ENCODE measurements around the gene SH2D2A. TPM values are rescaled to one million over a fixed set of nuclear protein-coding genes. Genes with fewer than 3 reads are reported as not detected.

Gene SH2D2A
- not detected in 2 replicates for total RNA-seq
- long read RNA-seq = 0 reads

- H3K9me3 Mint-ChIP-seq (ENCODE audit: low read depth) = peaks cover 8% of the 10 kb centered on the region
- no peaks in the 10 kb centered on the region for H3K36me3 Mint-ChIP-seq (ENCODE audit: insufficient read depth)
- no peak for TF ChIP-seq CTCF (IDR thresholded peaks at IDR 0.05; ENCODE audit: unreplicated experiment)
- no peak within 1 kb of the TSS for H3K4me3 Mint-ChIP-seq (ENCODE audit: low read depth)
- peaks cover 67% of the 10 kb centered on the region for H3K27me3 Mint-ChIP-seq
- DNase-seq (ENCODE audit: low spot score, unreplicated experiment) = no peak
- H3K4me1 Mint-ChIP-seq (ENCODE audit: low read depth) = peaks cover 4% of the 10 kb centered on the region
- H3K27ac Mint-ChIP-seq = no peak within 1 kb of the TSS
Measured at GRCh38 chr1:156816561-156817328, at the start of gene SH2D2A. Gene SH2D2A (minus strand): TSS chr1:156816848. CDS start chr1:156816708, 140 bp downstream.

GRCh38 chr1:156865865-156866248 lies 49.2 kb upstream of the SH2D2A start:
- TF ChIP-seq CTCF (IDR thresholded peaks at IDR 0.05; ENCODE audit: unreplicated experiment) = no peak
- no peak overlapping the region for H3K27ac Mint-ChIP-seq
- no peak for DNase-seq (ENCODE audit: low spot score, unreplicated experiment)
- no peaks in the 10 kb centered on the region for H3K36me3 Mint-ChIP-seq (ENCODE audit: insufficient read depth)
- peaks cover 3% of the 10 kb centered on the region for H3K4me1 Mint-ChIP-seq (ENCODE audit: low read depth)
- no peak overlapping the region for H3K4me3 Mint-ChIP-seq (ENCODE audit: low read depth)
- H3K27me3 Mint-ChIP-seq = peaks cover 89% of the 10 kb centered on the region
- no peaks in the 10 kb centered on the region for H3K9me3 Mint-ChIP-seq (ENCODE audit: low read depth)

GRCh38 chr1:156865258-156865657 lies 48.6 kb upstream of the SH2D2A start:
- no peak overlapping the region for H3K27ac Mint-ChIP-seq

DNA sequence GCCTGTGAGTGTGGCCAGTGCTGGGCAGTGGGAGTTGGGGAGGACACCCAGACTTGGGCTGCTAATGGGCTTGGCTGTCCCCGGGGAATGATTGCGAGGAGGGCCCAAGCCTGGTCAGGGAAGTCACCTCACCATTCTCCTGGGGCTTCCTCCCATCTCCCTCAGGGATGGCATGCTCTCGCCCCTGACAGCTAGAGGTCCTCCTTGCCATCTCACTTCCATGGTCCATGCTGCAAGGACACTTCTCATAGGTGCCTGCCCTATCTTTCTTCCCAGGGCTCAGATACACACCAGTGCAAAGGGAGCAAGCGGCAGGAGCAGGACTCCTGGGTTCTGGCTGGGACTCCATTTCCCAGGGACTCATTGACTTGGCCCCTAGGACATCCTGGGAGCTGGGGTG lies 48.1 kb upstream of the SH2D2A start:
- DNase-seq (ENCODE audit: low spot score, unreplicated experiment) = no peak
- no peak for TF ChIP-seq CTCF (IDR thresholded peaks at IDR 0.05; ENCODE audit: unreplicated experiment)
- no peaks in the 10 kb centered on the region for H3K36me3 Mint-ChIP-seq (ENCODE audit: insufficient read depth)
- H3K9me3 Mint-ChIP-seq (ENCODE audit: low read depth) = no peaks in the 10 kb centered on the region
- peaks cover 6% of the 10 kb centered on the region for H3K4me1 Mint-ChIP-seq (ENCODE audit: low read depth)
- peaks cover 86% of the 10 kb centered on the region for H3K27me3 Mint-ChIP-seq
- no peak overlapping the region for H3K27ac Mint-ChIP-seq
- no peak overlapping the region for H3K4me3 Mint-ChIP-seq (ENCODE audit: low read depth)

More at GRCh38 chr1:156865258-156865657, 48.6 kb upstream of the SH2D2A start:
- TF ChIP-seq CTCF (IDR thresholded peaks at IDR 0.05; ENCODE audit: unreplicated experiment) = no peak
- Mint-ChIP-seq H3K4me3 (ENCODE audit: low read depth) (no peak overlapping the region), H3K27me3 (peaks cover 86% of the 10 kb centered on the region), H3K4me1 (ENCODE audit: low read depth) (peaks cover 5% of the 10 kb centered on the region), H3K36me3 (ENCODE audit: insufficient read depth) (no peaks in the 10 kb centered on the region), H3K9me3 (ENCODE audit: low read depth) (no peaks in the 10 kb centered on the region)
- no peak for DNase-seq (ENCODE audit: low spot score, unreplicated experiment)

DNA sequence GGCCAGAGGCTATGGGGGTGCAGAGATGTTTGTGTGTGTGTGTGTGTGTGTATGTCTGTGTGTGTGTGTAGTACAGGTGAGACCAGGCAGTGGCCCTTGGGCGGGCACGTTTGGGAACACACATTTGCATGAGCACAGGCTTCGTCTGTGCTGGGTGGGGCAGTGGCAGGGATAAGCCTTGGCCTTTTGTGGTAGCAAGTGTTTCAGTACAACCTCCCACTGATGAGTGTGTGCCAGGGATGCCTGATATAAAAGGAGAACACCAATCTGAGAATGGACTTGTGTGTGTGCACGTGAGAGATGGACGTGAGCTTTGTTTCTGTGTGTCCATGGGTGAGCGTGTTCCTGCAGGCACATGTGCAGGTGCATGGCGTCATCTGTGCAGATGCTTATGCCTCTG lies 47.0 kb upstream of the SH2D2A start:
- no peak for DNase-seq (ENCODE audit: low spot score, unreplicated experiment)
- peaks cover 83% of the 10 kb centered on the region for H3K27me3 Mint-ChIP-seq

More for the DNA sequence above, 47.0 kb upstream of the SH2D2A start:
- peaks cover 8% of the 10 kb centered on the region for H3K4me1 Mint-ChIP-seq (ENCODE audit: low read depth)
- H3K36me3 Mint-ChIP-seq (ENCODE audit: insufficient read depth) = no peaks in the 10 kb centered on the region
- no peak for TF ChIP-seq CTCF (IDR thresholded peaks at IDR 0.05; ENCODE audit: unreplicated experiment)
- no peaks in the 10 kb centered on the region for H3K9me3 Mint-ChIP-seq (ENCODE audit: low read depth)
- H3K4me3 Mint-ChIP-seq (ENCODE audit: low read depth) = no peak overlapping the region
- no peak overlapping the region for H3K27ac Mint-ChIP-seq

Measured in progenitor cell of endocrine pancreas (in vitro differentiated cells).